GM12878 (cell line): ENCODE results near the gene BFSP2. TPM values are rescaled to one million over a fixed set of nuclear protein-coding genes. Genes with fewer than 3 reads are reported as not detected.

Experiments
- BACH1 ChIP-seq: fragments of 450-650 bp; IDR thresholded peaks from 2 replicates; pipeline ENCODE4 v1.6.1; 2017; ENCODE audit warnings: mild to moderate bottlenecking, borderline replicate concordance
- BRCA1 ChIP-seq: IDR thresholded peaks from 2 replicates; pipeline ENCODE4 v1.6.1; 2011; ENCODE audit warnings: low read depth, low read length, improper control_type of control experiment
- CEBPB ChIP-seq, 2 experiments: fragments of 150-350 bp in 1 of 2; IDR thresholded peaks; 2 replicates each; pipeline ENCODE4 v1.6.1; 2012 to 2014; ENCODE audit warnings: low read depth in 2 of 2, low read length in 2 of 2, borderline replicate concordance in 1 of 2, inconsistent platforms in 1 of 2
- ETV6 ChIP-seq, 2 experiments: fragments of 450-650 bp in 1 of 2; IDR thresholded peaks in 1 of 2; conservative IDR thresholded peaks in 1 of 2; 2 replicates each; pipeline ENCODE4 v1.6.1; 2014; ENCODE audit warnings: antibody characterized with exemption in 1 of 2, borderline replicate concordance in 1 of 2, low read depth in 1 of 2, mild to moderate bottlenecking in 1 of 2, moderate library complexity in 1 of 2
- FOXM1 ChIP-seq: IDR thresholded peaks from 2 replicates; pipeline ENCODE4 v1.6.1; 2012; ENCODE audit warnings: low read depth, mild to moderate bottlenecking, inconsistent platforms, low read length, moderate library complexity
- KDM1A ChIP-seq: fragments of 200-600 bp; sonication (generic); IDR thresholded peaks from 2 replicates; pipeline ENCODE4 v1.6.1; 2016; ENCODE audit warnings: borderline replicate concordance
- KLF5 ChIP-seq: fragments of 450-650 bp; IDR thresholded peaks from 2 replicates; pipeline ENCODE4 v1.6.1; 2014; ENCODE audit warnings: mild to moderate bottlenecking; ENCODE audit not compliant: partially characterized antibody
- MEF2B ChIP-seq: fragments of 450-650 bp; IDR thresholded peaks from 2 replicates; pipeline ENCODE4 v1.6.1; 2018; ENCODE audit warnings: mild to moderate bottlenecking, moderate library complexity; ENCODE audit not compliant: partially characterized antibody, poor library complexity, severe bottlenecking
- MTA2 ChIP-seq: fragments of 450-650 bp; IDR thresholded peaks from 2 replicates; pipeline ENCODE4 v1.6.1; 2016; ENCODE audit warnings: low read depth, mild to moderate bottlenecking, moderate library complexity
- NFIC ChIP-seq: IDR thresholded peaks from 2 replicates; pipeline ENCODE4 v1.6.1; 2012; ENCODE audit warnings: low read depth, mild to moderate bottlenecking, inconsistent platforms, low read length, moderate library complexity
- NFXL1 ChIP-seq: fragments of 450-650 bp; IDR thresholded peaks from 2 replicates; pipeline ENCODE4 v1.6.1; 2017; ENCODE audit warnings: antibody characterized with exemption, mild to moderate bottlenecking, borderline replicate concordance
- NFYA ChIP-seq: IDR thresholded peaks from 2 replicates; pipeline ENCODE4 v1.6.1; 2011; ENCODE audit warnings: low read depth, mild to moderate bottlenecking, low read length, improper control_type of control experiment, borderline replicate concordance
- NR2F1 ChIP-seq: fragments of 450-650 bp; conservative IDR thresholded peaks from 2 replicates; pipeline ENCODE4 v1.6.1; 2017; ENCODE audit warnings: mild to moderate bottlenecking
- PAX5 ChIP-seq: IDR thresholded peaks from 2 replicates; pipeline ENCODE4 v1.6.1; 2011; ENCODE audit warnings: low read depth, low read length, borderline replicate concordance
- RAD21 ChIP-seq: IDR thresholded peaks from 2 replicates; pipeline ENCODE4 v1.6.1; 2011; ENCODE audit warnings: mild to moderate bottlenecking, low read depth, low read length, moderate library complexity; ENCODE audit not compliant: insufficient read depth
- RFX5 ChIP-seq: IDR thresholded peaks from 2 replicates; pipeline ENCODE4 v1.6.1; 2011; ENCODE audit warnings: low read depth, low read length, improper control_type of control experiment
- TBL1XR1 ChIP-seq: IDR thresholded peaks from 2 replicates; pipeline ENCODE4 v1.6.1; 2012; ENCODE audit warnings: low read depth, low read length, improper control_type of control experiment
- TCF3 ChIP-seq: IDR thresholded peaks from 2 replicates; pipeline ENCODE4 v1.6.1; 2012; ENCODE audit warnings: low read depth, mild to moderate bottlenecking, low read length, borderline replicate concordance; ENCODE audit not compliant: insufficient read depth
- ZBED1 ChIP-seq: IDR thresholded peaks from 2 replicates; pipeline ENCODE4 v1.6.1; 2016; ENCODE audit warnings: borderline replicate concordance
- ZNF217 ChIP-seq: fragments of 450-650 bp; IDR thresholded peaks from 2 replicates; pipeline ENCODE4 v1.6.1; 2017; ENCODE audit warnings: antibody characterized with exemption, mild to moderate bottlenecking
- ZNF384 ChIP-seq: IDR thresholded peaks from 2 replicates; pipeline ENCODE4 v1.6.1; 2012; ENCODE audit warnings: low read depth, mild to moderate bottlenecking, low read length, improper control_type of control experiment, borderline replicate concordance
- ZNF592 ChIP-seq: fragments of 450-650 bp; IDR thresholded peaks from 2 replicates; pipeline ENCODE4 v1.6.1; 2017; ENCODE audit warnings: mild to moderate bottlenecking, moderate library complexity
- polyA plus RNA-seq, 11 experiments: library from polyadenylated mRNA; depleted of rRNA in 4 of 11; unstranded in 6 of 11; stranded (reverse) in 5 of 11; fragments of >200 nt; fragmentation: Nextera tagmentation in 4 of 11; fragmentation: Illumina TruSeq in 1 of 11; extraction: Ambion mirVana in 4 of 11; extraction: Trizol in 1 of 11; gene quantifications; 1 replicate in 1 of 11; 2 replicates in 10 of 11; pipeline versions ENCODE4 v1.2.1 to v1.2.3, GENCODE V29; 2011 to 2016; ENCODE audit warnings: inconsistent platforms in 2 of 11, missing spikeins in 2 of 11, low read depth in 1 of 11
- total RNA-seq, 4 experiments: library from RNA; depleted of rRNA in 3 of 4; stranded (reverse); fragments of >200 nt in 3 of 4; fragmentation: Illumina TruSeq in 1 of 4; extraction: Trizol in 1 of 4; gene quantifications; 2 replicates each; pipeline versions ENCODE4 v1.2.1 to v1.2.3, GENCODE V29; 2013 to 2021
- TF ChIP-seq, protein P1 (sequence below): IDR thresholded peaks from 2 replicates; pipeline ENCODE4 v1.6.1; 2011; ENCODE audit warnings: borderline replicate concordance, low read depth, mild to moderate bottlenecking, moderate library complexity, mixed read lengths, low read length; ENCODE audit not compliant: insufficient read depth; ENCODE audit errors: extremely low read length

Gene BFSP2
- total and polyA plus RNA-seq, 10 of the 15 experiments (the other 5 are each of a cell fraction or from before 2014, with no cell fraction given): 1.5 to 20.4 (median 7.3) TPM

GRCh38 chr3:133490468-133491351 lies 90.9 kb downstream of the BFSP2 start (continued):
- TF ChIP-seq ZNF592 (no peak), MTA2 (peak; percentile 83), KLF5 (no peak), NFIC (peak; percentile 94), TCF3 (peak; percentile 99), ETV6 (conservative IDR thresholded peaks at IDR 0.05 in 1 of 2, IDR thresholded peaks at IDR 0.05 in 1 of 2; ENCODE audit: borderline replicate concordance in 1 of 2, low read depth in 1 of 2) (peak in 1 of 2 experiments; percentile 84; a peak in 2 of 4 replicates), NFYA (no peak), PAX5 (peak; percentile 98), NFXL1 (no peak), MEF2B (peak; percentile 23), CEBPB (IDR thresholded peaks at IDR 0.05; ENCODE audit: borderline replicate concordance in 1 of 2, low read depth in 2 of 2, low read length in 2 of 2) (no peak), RAD21 (no peak), ZNF384 (no peak), BRCA1 (no peak), BACH1 (peak; percentile 39; the same call in 1 of the 2 replicates), FOXM1 (peak; percentile 93; the same call in 1 of the 2 replicates), KDM1A (no peak), ZNF217 (no peak), ZBED1 (peak; percentile 94; the same call in 1 of the 2 replicates), NR2F1 (peak; percentile 44; the same call in 1 of the 2 replicates), TBL1XR1 (peak; percentile 88), RFX5 (no peak)
- TF ChIP-seq, protein P1, sequence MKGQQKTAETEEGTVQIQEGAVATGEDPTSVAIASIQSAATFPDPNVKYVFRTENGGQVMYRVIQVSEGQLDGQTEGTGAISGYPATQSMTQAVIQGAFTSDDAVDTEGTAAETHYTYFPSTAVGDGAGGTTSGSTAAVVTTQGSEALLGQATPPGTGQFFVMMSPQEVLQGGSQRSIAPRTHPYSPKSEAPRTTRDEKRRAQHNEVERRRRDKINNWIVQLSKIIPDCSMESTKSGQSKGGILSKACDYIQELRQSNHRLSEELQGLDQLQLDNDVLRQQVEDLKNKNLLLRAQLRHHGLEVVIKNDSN: no peak
